Panc1 (cell line): ENCODE results near the gene DNAI2.

ENCODE experiments used
- CTCF ChIP-seq: fragments of 450-650 bp; IDR thresholded peaks from 2 replicates; pipeline ENCODE4 v1.5.1; 2017; ENCODE audit warnings: mild to moderate bottlenecking
- POLR2AphosphoS5 ChIP-seq: IDR thresholded peaks from 2 replicates; pipeline ENCODE4 v1.6.1; 2012; ENCODE audit warnings: mild to moderate bottlenecking, low read depth, low read length, moderate library complexity
- SIN3A ChIP-seq: IDR thresholded peaks from 2 replicates; pipeline ENCODE4 v1.6.1; 2012; ENCODE audit warnings: low read depth, mild to moderate bottlenecking, low read length, moderate library complexity, borderline replicate concordance; ENCODE audit not compliant: insufficient read depth
- TCF7L2 ChIP-seq: IDR thresholded peaks from 2 replicates; pipeline ENCODE4 v1.6.1; 2011; ENCODE audit warnings: mild to moderate bottlenecking, low read depth, low read length, inconsistent platforms
- TF ChIP-seq, protein P1 (sequence below), 2 experiments: IDR thresholded peaks; 2 replicates each; pipeline ENCODE4 v1.6.1; 2011 to 2012; ENCODE audit warnings: low read depth in 2 of 2, control low read depth in 1 of 2, low read length in 1 of 2, mild to moderate bottlenecking in 1 of 2, moderate library complexity in 1 of 2; ENCODE audit not compliant: insufficient read depth in 1 of 2

DNA sequence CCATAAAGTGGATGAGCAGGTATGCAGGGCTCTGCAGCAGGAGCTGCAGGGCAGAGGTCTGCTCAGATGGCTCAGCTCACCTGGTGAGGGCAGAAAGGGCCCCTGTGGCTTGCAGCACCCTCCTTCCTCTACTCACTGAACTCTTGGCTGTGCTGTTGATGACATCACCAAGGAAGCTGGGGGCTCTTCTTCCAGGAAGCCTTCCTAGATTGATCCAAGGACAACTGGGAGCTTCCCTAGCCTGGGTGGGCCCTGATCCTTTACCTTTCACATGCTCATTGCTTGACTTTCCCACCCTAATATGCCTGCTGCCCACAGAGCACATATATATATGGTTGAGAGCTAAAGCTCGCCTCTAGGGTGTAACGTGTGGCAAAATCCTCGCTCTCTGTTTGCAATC, 54.5 kb downstream of the DNAI2 start:
- no peak for TF ChIP-seq CTCF
- TF ChIP-seq, protein P1, sequence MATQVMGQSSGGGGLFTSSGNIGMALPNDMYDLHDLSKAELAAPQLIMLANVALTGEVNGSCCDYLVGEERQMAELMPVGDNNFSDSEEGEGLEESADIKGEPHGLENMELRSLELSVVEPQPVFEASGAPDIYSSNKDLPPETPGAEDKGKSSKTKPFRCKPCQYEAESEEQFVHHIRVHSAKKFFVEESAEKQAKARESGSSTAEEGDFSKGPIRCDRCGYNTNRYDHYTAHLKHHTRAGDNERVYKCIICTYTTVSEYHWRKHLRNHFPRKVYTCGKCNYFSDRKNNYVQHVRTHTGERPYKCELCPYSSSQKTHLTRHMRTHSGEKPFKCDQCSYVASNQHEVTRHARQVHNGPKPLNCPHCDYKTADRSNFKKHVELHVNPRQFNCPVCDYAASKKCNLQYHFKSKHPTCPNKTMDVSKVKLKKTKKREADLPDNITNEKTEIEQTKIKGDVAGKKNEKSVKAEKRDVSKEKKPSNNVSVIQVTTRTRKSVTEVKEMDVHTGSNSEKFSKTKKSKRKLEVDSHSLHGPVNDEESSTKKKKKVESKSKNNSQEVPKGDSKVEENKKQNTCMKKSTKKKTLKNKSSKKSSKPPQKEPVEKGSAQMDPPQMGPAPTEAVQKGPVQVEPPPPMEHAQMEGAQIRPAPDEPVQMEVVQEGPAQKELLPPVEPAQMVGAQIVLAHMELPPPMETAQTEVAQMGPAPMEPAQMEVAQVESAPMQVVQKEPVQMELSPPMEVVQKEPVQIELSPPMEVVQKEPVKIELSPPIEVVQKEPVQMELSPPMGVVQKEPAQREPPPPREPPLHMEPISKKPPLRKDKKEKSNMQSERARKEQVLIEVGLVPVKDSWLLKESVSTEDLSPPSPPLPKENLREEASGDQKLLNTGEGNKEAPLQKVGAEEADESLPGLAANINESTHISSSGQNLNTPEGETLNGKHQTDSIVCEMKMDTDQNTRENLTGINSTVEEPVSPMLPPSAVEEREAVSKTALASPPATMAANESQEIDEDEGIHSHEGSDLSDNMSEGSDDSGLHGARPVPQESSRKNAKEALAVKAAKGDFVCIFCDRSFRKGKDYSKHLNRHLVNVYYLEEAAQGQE (IDR thresholded peaks at IDR 0.05; ENCODE audit: insufficient read depth in 1 of 2, low read depth in 2 of 2, low read length in 1 of 2): no peak
- no peak for TF ChIP-seq POLR2AphosphoS5
- no peak for TF ChIP-seq SIN3A
- no peak for TF ChIP-seq TCF7L2
